AG09319 (cell line): Measurements from ENCODE around the gene CEACAM6.

Source experiments
- DNase-seq: peaks from one replicate; pipeline ENCODE4 v3.0.0-alpha.2; 2010; ENCODE audit warnings: low read depth; ENCODE audit errors: extremely low read depth
- CTCF ChIP-seq: IDR thresholded peaks from 2 replicates; pipeline ENCODE4 v1.5.1; 2011; ENCODE audit warnings: low read depth, mild to moderate bottlenecking, inconsistent platforms, low read length, moderate library complexity

CEACAM6 gene

GRCh38 chr19:41711376-41712261, 43.7 kb upstream of the CEACAM6 start:
- no peak for DNase-seq
- TF ChIP-seq CTCF, result no peak

- no peak for TF ChIP-seq CTCF
- DNase-seq, result no peak
Measured at GRCh38 chr19:41714598-41714997, 40.7 kb upstream of the CEACAM6 start.

- DNase-seq, result no peak
- no peak for TF ChIP-seq CTCF
Measured at GRCh38 chr19:41718761-41719160, 36.6 kb upstream of the CEACAM6 start.

GRCh38 chr19:41720103-41720502, 35.2 kb upstream of the CEACAM6 start:
- DNase-seq, result no peak
- TF ChIP-seq CTCF, result no peak

- no peak for DNase-seq
Measured at GRCh38 chr19:41726493-41726892, 28.8 kb upstream of the CEACAM6 start.

GRCh38 chr19:41734156-41734555, 21.2 kb upstream of the CEACAM6 start:
- DNase-seq, result no peak
- no peak for TF ChIP-seq CTCF

More at GRCh38 chr19:41726493-41726892, 28.8 kb upstream of the CEACAM6 start:
- TF ChIP-seq CTCF, result no peak

- no peak for TF ChIP-seq CTCF
Measured at GRCh38 chr19:41734585-41734984, 20.7 kb upstream of the CEACAM6 start.

More at GRCh38 chr19:41734585-41734984, 20.7 kb upstream of the CEACAM6 start:
- DNase-seq, result no peak
